Measurements from ENCODE around the gene ICA1.

GRCh38 chr7:8205031-8205387 is 57.0 kb downstream of the ICA1 start:
- TF ChIP-seq CTCF (IDR thresholded peaks at IDR 0.05; ENCODE audit: low read depth, low read length, poor library complexity, severe bottlenecking) (no peak), EZH2phosphoT487 (IDR thresholded peaks at IDR 0.05; ENCODE audit: borderline replicate concordance, low read length) (no peak)

All from DOHH2 (cell line).